ENCODE data around the gene FARS2.

Gene FARS2

GRCh38 chr6:5446362-5447075 is 185.2 kb downstream of the FARS2 start:
- ChIA-PET POLR2A (no interaction called here), CTCF (interaction anchor here (1.0 kb wide), 1 partner anchor 25 kb away, joined by 5 read pairs; no protein-coding TSS in a partner anchor)
- no peaks in the 10 kb centered on the region for H3K36me3 ChIP-seq (ENCODE audit: control insufficient read depth in 2 of 2, insufficient read depth in 1 of 2, low read length in 2 of 2)
- TF ChIP-seq, protein P1, sequence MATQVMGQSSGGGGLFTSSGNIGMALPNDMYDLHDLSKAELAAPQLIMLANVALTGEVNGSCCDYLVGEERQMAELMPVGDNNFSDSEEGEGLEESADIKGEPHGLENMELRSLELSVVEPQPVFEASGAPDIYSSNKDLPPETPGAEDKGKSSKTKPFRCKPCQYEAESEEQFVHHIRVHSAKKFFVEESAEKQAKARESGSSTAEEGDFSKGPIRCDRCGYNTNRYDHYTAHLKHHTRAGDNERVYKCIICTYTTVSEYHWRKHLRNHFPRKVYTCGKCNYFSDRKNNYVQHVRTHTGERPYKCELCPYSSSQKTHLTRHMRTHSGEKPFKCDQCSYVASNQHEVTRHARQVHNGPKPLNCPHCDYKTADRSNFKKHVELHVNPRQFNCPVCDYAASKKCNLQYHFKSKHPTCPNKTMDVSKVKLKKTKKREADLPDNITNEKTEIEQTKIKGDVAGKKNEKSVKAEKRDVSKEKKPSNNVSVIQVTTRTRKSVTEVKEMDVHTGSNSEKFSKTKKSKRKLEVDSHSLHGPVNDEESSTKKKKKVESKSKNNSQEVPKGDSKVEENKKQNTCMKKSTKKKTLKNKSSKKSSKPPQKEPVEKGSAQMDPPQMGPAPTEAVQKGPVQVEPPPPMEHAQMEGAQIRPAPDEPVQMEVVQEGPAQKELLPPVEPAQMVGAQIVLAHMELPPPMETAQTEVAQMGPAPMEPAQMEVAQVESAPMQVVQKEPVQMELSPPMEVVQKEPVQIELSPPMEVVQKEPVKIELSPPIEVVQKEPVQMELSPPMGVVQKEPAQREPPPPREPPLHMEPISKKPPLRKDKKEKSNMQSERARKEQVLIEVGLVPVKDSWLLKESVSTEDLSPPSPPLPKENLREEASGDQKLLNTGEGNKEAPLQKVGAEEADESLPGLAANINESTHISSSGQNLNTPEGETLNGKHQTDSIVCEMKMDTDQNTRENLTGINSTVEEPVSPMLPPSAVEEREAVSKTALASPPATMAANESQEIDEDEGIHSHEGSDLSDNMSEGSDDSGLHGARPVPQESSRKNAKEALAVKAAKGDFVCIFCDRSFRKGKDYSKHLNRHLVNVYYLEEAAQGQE (tag by site-specific recombination; IDR thresholded peaks at IDR 0.05): peak; percentile 76
- no peak for TF ChIP-seq ZBTB1 (tag by site-specific recombination; IDR thresholded peaks at IDR 0.05)
- no peaks in the 10 kb centered on the region for H3K9me3 ChIP-seq (ENCODE audit: control insufficient read depth, insufficient read depth, low read depth, low read length)
- H3K4me3 ChIP-seq (ENCODE audit: low read depth, low read length): no peak overlapping the region
- H3K27ac ChIP-seq (ENCODE audit: extremely low read depth, low read depth, low read length): no peak overlapping the region
- H3K4me1 ChIP-seq (ENCODE audit: control insufficient read depth, insufficient read depth, low read length): no peaks in the 10 kb centered on the region

GRCh38 chr6:5447921-5448320 is 186.6 kb downstream of the FARS2 start:
- no peak for TF ChIP-seq AEBP2 (tag by site-specific recombination; IDR thresholded peaks at IDR 0.05; ENCODE audit: borderline replicate concordance)
- TF ChIP-seq ZNF184 (tag by site-specific recombination; IDR thresholded peaks at IDR 0.05): no peak
- TF ChIP-seq ZNF610 (tag by site-specific recombination; IDR thresholded peaks at IDR 0.05; ENCODE audit: borderline replicate concordance): no peak
- TF ChIP-seq PRDM2 (tag by site-specific recombination; IDR thresholded peaks at IDR 0.05; ENCODE audit: borderline replicate concordance): no peak
- TF ChIP-seq SALL2 (tag by site-specific recombination; IDR thresholded peaks at IDR 0.05; ENCODE audit: borderline replicate concordance): no peak
- no peak for TF ChIP-seq ZNF548 (tag by site-specific recombination; IDR thresholded peaks at IDR 0.05)
- TF ChIP-seq ZNF426 (tag by site-specific recombination; IDR thresholded peaks at IDR 0.05): no peak
- no peak for TF ChIP-seq ZNF449 (tag by site-specific recombination; IDR thresholded peaks at IDR 0.05)
- no peak for TF ChIP-seq ZNF423 (tag by site-specific recombination; IDR thresholded peaks at IDR 0.05)
- TF ChIP-seq ZNF19 (tag by site-specific recombination; IDR thresholded peaks at IDR 0.05; ENCODE audit: low read depth): no peak
- TF ChIP-seq ZNF707 (tag by site-specific recombination; IDR thresholded peaks at IDR 0.05): no peak
- TF ChIP-seq KLF17 (tag by site-specific recombination; IDR thresholded peaks at IDR 0.05): no peak
- TF ChIP-seq ZFP37 (tag by site-specific recombination; IDR thresholded peaks at IDR 0.05): no peak
- no peak for TF ChIP-seq ZNF600 (tag by site-specific recombination; IDR thresholded peaks at IDR 0.05)
- no peaks in the 10 kb centered on the region for H3K4me1 ChIP-seq (ENCODE audit: control insufficient read depth, insufficient read depth, low read length)
- H3K36me3 ChIP-seq (ENCODE audit: control insufficient read depth in 2 of 2, insufficient read depth in 1 of 2, low read length in 2 of 2): no peaks in the 10 kb centered on the region
- POLR2A ChIA-PET: no interaction called here
- no peak overlapping the region for H3K4me3 ChIP-seq (ENCODE audit: low read depth, low read length)
- H3K9me3 ChIP-seq (ENCODE audit: control insufficient read depth, insufficient read depth, low read depth, low read length): no peaks in the 10 kb centered on the region
- CTCF ChIA-PET: no interaction called here
- no peak overlapping the region for H3K27ac ChIP-seq (ENCODE audit: extremely low read depth, low read depth, low read length)
